ENCODE results near the gene KIF2C.

Gene KIF2C

GRCh38 chr1:44724296-44724954 is 15.2 kb upstream of the KIF2C start:
- Histone ChIP-seq H3K4me3 (no peak overlapping the region), H3K27me3 (no peaks in the 10 kb centered on the region), H3K4me1 (peaks cover 0 to 7% (median 0%) of the 10 kb centered on the region in 4 donors), H3K9me3 (no peaks in the 10 kb centered on the region), H3K27ac (no peak overlapping the region), H3K36me3 (no peaks in the 10 kb centered on the region)
- no peak for DNase-seq
- no peak for TF ChIP-seq CTCF (IDR thresholded peaks at IDR 0.05)
- intact Hi-C loops (cut with DNase I; ENCODE audit: low total_unique reads): loop anchor here (10.0 kb wide), 1 partner anchor 280 kb away; no protein-coding TSS in a partner anchor

GRCh38 chr1:44724955-44725698 is 14.5 kb upstream of the KIF2C start:
- no peaks in the 10 kb centered on the region for H3K36me3 ChIP-seq
- intact Hi-C loops (cut with DNase I; ENCODE audit: low total_unique reads): loop anchor here (10.0 kb wide), 1 partner anchor 280 kb away; no protein-coding TSS in a partner anchor
- H3K4me3 ChIP-seq: no peak overlapping the region
- H3K27me3 ChIP-seq: no peaks in the 10 kb centered on the region
- TF ChIP-seq CTCF (IDR thresholded peaks at IDR 0.05): no peak
- H3K27ac ChIP-seq: no peak overlapping the region
- no peak for DNase-seq
- H3K4me1 ChIP-seq: peaks cover 0 to 14% (median 0%) of the 10 kb centered on the region in 4 donors
- H3K9me3 ChIP-seq: no peaks in the 10 kb centered on the region

GRCh38 chr1:44730741-44731512 is 8.7 kb upstream of the KIF2C start, which contains the start of gene RNU5D-1:
TSS of gene RNU5D-1 (minus strand) at chr1:44731170.
- peaks cover 0 to 29% (median 5%) of the 10 kb centered on the region in 4 donors for H3K4me1 ChIP-seq
- intact Hi-C loops (cut with DNase I; ENCODE audit: low total_unique reads): loop anchor here (5.0 kb wide), 1 partner anchor 46 kb away; the partner anchor contains the start of gene RPS8

GRCh38 chr1:44733365-44733764 is 6.3 kb upstream of the KIF2C start:
- Histone ChIP-seq H3K9me3 (no peaks in the 10 kb centered on the region), H3K36me3 (no peaks in the 10 kb centered on the region), H3K27ac (peak overlapping the region in 1 of 2 donors; percentile 45), H3K4me3 (no peak overlapping the region), H3K27me3 (no peaks in the 10 kb centered on the region), H3K4me1 (peaks cover 0 to 24% (median 5%) of the 10 kb centered on the region in 4 donors)
- DNase-seq: peak in 1 of 2 donors; percentile 26
- intact Hi-C loops (cut with DNase I; ENCODE audit: low total_unique reads): loop anchor here (5.0 kb wide), 1 partner anchor 44 kb away; the partner anchor contains the start of gene RPS8
- TF ChIP-seq CTCF (IDR thresholded peaks at IDR 0.05): no peak

More at GRCh38 chr1:44730741-44731512, 8.7 kb upstream of the KIF2C start, which contains the start of gene RNU5D-1:
- peak; percentile 94 to 96 for DNase-seq
- Histone ChIP-seq H3K27me3 (no peaks in the 10 kb centered on the region), H3K27ac (peak within 1 kb of the TSS; percentile 77 to 80), H3K36me3 (no peaks in the 10 kb centered on the region), H3K9me3 (no peaks in the 10 kb centered on the region), H3K4me3 (peak within 1 kb of the TSS; percentile 21 to 29)
- peak; percentile 72 to 78 for TF ChIP-seq CTCF (IDR thresholded peaks at IDR 0.05)

GRCh38 chr1:44733784-44734183 is 5.9 kb upstream of the KIF2C start:
- no peaks in the 10 kb centered on the region for H3K27me3 ChIP-seq
- intact Hi-C loops (cut with DNase I; ENCODE audit: low total_unique reads): loop anchor here (5.0 kb wide), 1 partner anchor 44 kb away; the partner anchor contains the start of gene RPS8
- H3K4me3 ChIP-seq: no peak overlapping the region
- no peak for DNase-seq
- H3K36me3 ChIP-seq: no peaks in the 10 kb centered on the region
- no peaks in the 10 kb centered on the region for H3K9me3 ChIP-seq
- no peak for TF ChIP-seq CTCF (IDR thresholded peaks at IDR 0.05)
- H3K27ac ChIP-seq: peak overlapping the region in 1 of 2 donors; percentile 45
- peaks cover 0 to 24% (median 5%) of the 10 kb centered on the region in 4 donors for H3K4me1 ChIP-seq
